TTC549 (cell line): ENCODE data around the gene DDAH1.

ENCODE experiments used
- FAIRE-seq: peaks from 2 replicates; lab custom pipeline; 2012; peaks lifted over from hg19 to GRCh38; lab: Jason Lieb, UNC

DDAH1 gene

GRCh38 chr1:85297855-85298629, 166.9 kb downstream of the DDAH1 start:
- no peak for FAIRE-seq

DNA sequence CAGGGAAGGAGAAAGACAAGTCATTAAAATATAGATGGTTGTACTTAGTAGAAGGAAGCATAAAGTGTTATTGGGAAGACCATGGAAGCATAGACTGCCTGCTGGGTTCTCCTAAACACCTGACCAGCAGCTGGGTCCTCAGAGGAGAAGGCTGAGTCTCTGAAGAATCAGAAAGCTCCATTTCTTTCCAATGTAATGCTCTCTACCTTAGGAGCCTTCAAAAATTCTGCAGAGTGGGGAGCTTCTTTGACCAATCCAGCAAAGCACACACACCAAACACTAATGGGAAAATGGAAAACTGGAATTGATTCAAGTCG, 167.5 kb downstream of the DDAH1 start:
- no peak for FAIRE-seq

GRCh38 chr1:85296980-85297379, 168.0 kb downstream of the DDAH1 start:
- no peak for FAIRE-seq

GRCh38 chr1:85295654-85296053, 169.3 kb downstream of the DDAH1 start:
- no peak for FAIRE-seq

DNA sequence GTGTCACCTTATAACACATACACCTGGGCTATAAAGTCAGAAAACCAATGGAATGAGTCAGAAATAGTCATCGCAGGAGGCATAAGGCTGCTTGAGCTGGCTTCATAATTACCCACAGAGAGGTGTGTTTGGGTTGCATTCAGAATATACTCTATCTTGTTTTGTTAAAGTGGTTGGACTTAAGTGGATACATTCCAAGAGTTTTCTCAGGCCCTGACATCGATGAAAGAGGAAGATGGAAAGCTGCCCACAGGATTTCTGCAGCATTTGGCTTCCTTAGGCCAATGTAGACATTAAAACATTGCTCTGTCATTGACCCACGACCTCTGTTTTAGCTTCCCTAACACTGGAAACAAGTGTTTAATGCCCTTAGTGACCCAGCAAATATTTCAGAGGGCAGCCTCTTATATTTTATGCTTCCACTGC, 169.9 kb downstream of the DDAH1 start:
- no peak for FAIRE-seq

- no peak for FAIRE-seq
These were observed 174.1 kb downstream of the DDAH1 start for GRCh38 chr1:85290826-85291225.

DNA sequence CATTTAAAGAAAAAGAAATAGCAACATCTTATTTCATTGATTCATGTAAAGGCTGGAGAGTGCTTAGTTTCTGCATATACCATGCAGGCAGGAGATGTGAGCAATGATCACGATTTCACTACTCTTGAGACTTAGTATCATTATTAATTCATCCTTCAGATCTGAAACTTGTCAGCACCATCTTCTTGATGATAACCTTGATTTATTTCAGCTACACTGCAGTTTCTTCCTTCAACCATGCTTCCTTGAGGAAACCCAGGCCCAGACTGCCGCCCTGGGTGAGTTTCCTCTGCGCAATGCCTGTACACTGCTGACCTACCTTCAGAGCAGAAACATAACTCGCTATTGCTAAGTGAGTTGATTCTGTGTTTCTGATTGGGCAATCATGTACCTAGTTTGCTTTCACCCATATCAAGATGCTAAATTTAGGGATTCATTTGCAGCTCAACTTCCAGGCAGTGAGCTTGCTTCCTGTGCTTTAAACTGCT, 175.1 kb downstream of the DDAH1 start:
- FAIRE-seq, result no peak

GRCh38 chr1:85289207-85289847, 175.6 kb downstream of the DDAH1 start:
- no peak for FAIRE-seq

GRCh38 chr1:85284202-85284601, 180.8 kb downstream of the DDAH1 start:
- no peak for FAIRE-seq

DNA sequence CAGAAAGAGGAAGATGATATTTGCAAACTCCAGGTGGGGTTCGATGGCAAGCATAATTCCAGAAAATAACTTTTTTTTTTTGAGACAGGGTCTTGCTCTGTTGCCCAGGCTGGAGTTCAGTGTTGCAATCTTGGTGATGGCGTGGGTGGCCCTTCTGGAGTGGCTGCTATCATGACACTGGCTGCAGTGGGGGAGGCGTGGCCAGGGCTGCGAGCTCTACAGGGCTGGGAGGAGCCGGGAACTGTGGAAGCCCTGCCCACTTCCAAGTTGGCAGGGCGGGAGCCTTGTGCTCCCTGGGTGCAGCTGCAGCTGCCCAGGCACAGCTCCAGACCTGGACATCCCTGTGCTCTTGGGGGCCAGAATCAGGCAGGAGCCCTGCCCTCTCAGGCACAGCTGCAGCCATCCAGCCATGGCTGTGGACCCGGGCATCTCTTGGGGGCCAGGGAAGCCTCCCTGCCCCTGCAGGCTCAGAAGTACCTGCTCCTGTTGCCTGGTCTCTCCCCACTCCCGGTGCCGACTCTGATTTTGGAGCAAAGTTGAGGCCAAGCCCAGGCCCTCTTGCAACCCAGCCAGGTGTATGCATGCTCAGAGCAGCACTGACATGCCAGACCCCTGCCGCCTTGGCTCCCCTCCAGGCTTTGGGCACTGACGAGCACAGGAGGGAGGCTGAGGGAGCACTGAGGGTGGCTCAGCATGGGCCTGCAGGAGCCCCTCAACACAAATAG, 181.3 kb downstream of the DDAH1 start:
- no peak for FAIRE-seq

DNA sequence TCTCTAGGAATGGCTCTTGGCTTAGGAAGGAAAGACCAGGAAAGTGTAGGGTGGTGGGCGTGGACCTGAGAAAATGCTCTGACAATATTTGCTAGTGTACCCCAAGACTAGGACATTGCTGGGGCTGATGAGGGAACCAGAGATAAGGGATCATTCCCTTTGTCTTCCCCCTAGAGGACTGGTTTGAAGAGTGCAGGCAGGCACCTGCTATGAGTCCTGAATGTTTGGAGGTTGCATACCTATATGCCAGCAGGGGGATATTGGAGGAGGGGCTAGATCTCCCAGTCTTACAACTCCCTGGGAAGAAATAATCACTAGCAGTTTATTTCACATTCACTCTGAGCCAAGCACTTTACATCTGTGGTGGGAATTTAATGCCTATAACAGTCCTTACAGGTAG, 182.5 kb downstream of the DDAH1 start:
- no peak for FAIRE-seq

- FAIRE-seq, result no peak
These were observed 184.3 kb downstream of the DDAH1 start for GRCh38 chr1:85280636-85281035.

GRCh38 chr1:85279458-85280080, 185.4 kb downstream of the DDAH1 start:
- FAIRE-seq, result no peak

GRCh38 chr1:85278853-85279314, 186.1 kb downstream of the DDAH1 start:
- no peak for FAIRE-seq

GRCh38 chr1:85277802-85278201, 187.2 kb downstream of the DDAH1 start:
- FAIRE-seq, result no peak

- FAIRE-seq, result no peak
These were observed 187.8 kb downstream of the DDAH1 start for GRCh38 chr1:85276978-85277639.

- FAIRE-seq, result peak; percentile 90
These were observed 188.6 kb downstream of the DDAH1 start, which contains the start of gene BCL10 for GRCh38 chr1:85276215-85276977. Gene BCL10, minus strand, starts transcription at chr1:85276632. Its CDS starts 280 bp downstream, at chr1:85276352.

- FAIRE-seq, result no peak
These were observed 189.2 kb downstream of the DDAH1 start for GRCh38 chr1:85275701-85276214.

GRCh38 chr1:85274969-85275453, 189.9 kb downstream of the DDAH1 start:
- no peak for FAIRE-seq

- FAIRE-seq, result no peak
These were observed 191.6 kb downstream of the DDAH1 start for GRCh38 chr1:85273397-85273796.
